ENCODE results near the gene MCCD1.

DNA sequence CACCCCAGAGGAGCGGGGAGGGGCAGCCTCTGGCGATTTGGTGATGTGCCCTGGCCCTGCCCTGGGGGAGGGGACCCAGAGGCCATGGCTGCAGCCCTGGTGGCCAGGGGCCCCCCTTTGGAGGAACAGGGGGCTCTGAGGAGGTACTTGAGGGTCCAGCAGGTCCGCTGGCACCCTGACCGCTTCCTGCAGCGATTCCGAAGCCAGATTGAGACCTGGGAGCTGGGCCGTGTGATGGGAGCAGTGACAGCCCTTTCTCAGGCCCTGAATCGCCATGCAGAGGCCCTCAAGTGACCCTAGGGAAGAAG lies 29.5 kb downstream of the MCCD1 start:
- TF ChIP-seq CTCF (IDR thresholded peaks at IDR 0.05; ENCODE audit: low read depth, low read length) (no peak), EZH2phosphoT487 (IDR thresholded peaks at IDR 0.05; ENCODE audit: low read depth) (no peak)
